ENCODE data around the gene CACNA1C. TPM values are rescaled to one million over a fixed set of nuclear protein-coding genes. Genes with fewer than 3 reads are reported as not detected.

Gene CACNA1C
- total RNA-seq, 4 donors from 2014 or later = 9.7 to 42.1 (median 18.1) TPM

DNA sequence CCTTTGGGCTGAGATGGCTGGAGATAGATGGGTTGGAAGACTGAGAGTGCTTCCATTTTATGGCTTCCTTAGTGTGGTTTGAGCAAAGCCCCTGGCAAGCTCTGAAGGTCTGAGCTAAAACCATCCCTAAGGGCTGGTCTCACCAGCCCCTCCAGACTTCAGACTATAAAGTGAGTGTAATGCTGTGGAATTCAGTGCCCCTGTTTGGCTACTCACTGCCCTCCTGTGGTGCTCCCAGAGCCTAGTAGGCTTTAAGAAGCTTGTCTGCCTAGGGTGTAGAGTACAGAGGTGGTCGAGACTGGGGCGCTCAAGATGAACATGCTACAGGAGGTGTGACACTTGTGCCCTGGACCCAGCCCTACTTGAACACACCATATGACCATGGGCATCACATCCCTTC lies 495.3 kb downstream of the CACNA1C start:
- Histone ChIP-seq H3K4me1 (no peaks in the 10 kb centered on the region), H3K9me3 (peaks cover 0 to 6% (median 0%) of the 10 kb centered on the region in 4 donors), H3K4me3 (no peak overlapping the region), H3K27me3 (no peaks in the 10 kb centered on the region), H3K27ac (no peak overlapping the region), H3K36me3 (no peaks in the 10 kb centered on the region)
- no peak for DNase-seq
- no peak for TF ChIP-seq POLR2A (IDR thresholded peaks at IDR 0.05)
- TF ChIP-seq, protein P1, sequence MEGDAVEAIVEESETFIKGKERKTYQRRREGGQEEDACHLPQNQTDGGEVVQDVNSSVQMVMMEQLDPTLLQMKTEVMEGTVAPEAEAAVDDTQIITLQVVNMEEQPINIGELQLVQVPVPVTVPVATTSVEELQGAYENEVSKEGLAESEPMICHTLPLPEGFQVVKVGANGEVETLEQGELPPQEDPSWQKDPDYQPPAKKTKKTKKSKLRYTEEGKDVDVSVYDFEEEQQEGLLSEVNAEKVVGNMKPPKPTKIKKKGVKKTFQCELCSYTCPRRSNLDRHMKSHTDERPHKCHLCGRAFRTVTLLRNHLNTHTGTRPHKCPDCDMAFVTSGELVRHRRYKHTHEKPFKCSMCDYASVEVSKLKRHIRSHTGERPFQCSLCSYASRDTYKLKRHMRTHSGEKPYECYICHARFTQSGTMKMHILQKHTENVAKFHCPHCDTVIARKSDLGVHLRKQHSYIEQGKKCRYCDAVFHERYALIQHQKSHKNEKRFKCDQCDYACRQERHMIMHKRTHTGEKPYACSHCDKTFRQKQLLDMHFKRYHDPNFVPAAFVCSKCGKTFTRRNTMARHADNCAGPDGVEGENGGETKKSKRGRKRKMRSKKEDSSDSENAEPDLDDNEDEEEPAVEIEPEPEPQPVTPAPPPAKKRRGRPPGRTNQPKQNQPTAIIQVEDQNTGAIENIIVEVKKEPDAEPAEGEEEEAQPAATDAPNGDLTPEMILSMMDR (IDR thresholded peaks at IDR 0.05) = no peak

DNA sequence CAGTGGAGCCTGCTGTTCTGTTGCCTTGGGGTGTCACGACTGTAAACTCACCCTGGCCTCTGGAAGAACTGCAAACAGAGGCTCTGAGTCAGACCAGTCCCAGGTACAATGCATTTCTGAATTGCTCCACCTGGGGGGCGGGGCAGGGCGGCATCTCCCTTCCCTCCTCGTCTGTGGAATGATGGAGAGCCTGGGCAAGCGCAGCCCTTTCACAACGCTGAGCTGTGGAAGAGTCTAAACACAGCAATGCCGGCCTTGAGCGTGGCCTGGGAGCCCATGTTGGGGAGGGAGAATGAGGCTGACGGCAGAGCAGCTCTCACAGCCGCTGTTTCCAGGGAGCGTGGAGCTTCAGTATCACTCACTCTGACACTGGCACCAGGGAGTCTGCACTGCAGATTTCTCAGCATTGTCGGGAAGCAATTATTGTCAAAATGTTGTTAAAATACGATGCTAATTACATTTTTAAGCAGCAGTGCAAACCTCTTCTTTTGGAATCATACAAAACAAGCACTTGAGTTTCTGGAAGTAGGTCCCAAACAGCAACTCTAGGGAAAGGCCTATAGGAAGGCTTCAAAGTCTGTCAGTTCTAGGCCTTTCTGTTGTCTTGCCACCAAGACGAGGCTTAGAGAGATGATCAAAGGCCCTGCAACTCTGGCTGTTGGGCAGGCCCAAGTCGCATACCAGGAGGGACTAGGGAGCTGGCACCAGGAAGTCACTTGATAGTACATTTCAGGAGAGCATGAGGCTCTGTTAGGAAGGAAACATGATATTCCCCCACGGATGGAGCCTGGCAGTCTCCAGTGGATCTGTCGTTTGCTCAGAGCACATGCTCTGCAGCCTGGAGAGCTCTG lies 498.0 kb downstream of the CACNA1C start:
- Histone ChIP-seq H3K4me3 (no peak overlapping the region), H3K27me3 (no peaks in the 10 kb centered on the region), H3K4me1 (no peaks in the 10 kb centered on the region), H3K27ac (peak overlapping the region in 1 of 4 donors; percentile 45), H3K9me3 (peaks cover 0 to 6% (median 0%) of the 10 kb centered on the region in 4 donors), H3K36me3 (no peaks in the 10 kb centered on the region)
- TF ChIP-seq, protein P1 (IDR thresholded peaks at IDR 0.05) = no peak
- no peak for TF ChIP-seq POLR2A (IDR thresholded peaks at IDR 0.05)
- no peak for DNase-seq

DNA sequence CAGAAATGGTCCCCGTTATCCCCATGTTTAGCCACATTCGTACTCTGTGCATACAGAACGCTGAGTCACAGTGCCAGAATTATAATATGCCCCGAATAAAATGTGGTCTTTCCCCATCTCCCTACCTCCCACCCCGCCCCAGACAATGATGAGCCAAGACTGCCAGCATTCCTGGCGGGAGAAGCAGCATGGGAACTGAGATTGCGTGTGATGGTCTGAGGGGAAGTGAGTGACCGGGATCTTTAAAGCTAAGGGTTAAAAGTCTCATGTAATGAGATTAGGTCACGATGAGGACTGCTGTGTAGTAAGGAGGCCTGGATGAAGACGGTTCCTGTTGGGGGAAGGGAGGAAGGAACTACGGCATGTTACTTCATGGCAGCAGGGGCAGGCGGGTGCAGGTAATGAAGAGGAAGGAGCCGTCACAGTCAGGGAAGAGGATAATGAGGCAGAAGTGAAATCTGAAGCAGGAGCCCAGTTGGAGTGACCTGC lies 498.7 kb downstream of the CACNA1C start:
- no peak for DNase-seq
- H3K9me3 ChIP-seq = peaks cover 0 to 2% (median 0%) of the 10 kb centered on the region in 4 donors
- H3K4me1 ChIP-seq = no peaks in the 10 kb centered on the region
- no peak overlapping the region for H3K4me3 ChIP-seq
- H3K27ac ChIP-seq = peak overlapping the region in 1 of 4 donors; percentile 45
- TF ChIP-seq, protein P1 (IDR thresholded peaks at IDR 0.05) = no peak
- no peak for TF ChIP-seq POLR2A (IDR thresholded peaks at IDR 0.05)
- no peaks in the 10 kb centered on the region for H3K36me3 ChIP-seq
- H3K27me3 ChIP-seq = no peaks in the 10 kb centered on the region

DNA sequence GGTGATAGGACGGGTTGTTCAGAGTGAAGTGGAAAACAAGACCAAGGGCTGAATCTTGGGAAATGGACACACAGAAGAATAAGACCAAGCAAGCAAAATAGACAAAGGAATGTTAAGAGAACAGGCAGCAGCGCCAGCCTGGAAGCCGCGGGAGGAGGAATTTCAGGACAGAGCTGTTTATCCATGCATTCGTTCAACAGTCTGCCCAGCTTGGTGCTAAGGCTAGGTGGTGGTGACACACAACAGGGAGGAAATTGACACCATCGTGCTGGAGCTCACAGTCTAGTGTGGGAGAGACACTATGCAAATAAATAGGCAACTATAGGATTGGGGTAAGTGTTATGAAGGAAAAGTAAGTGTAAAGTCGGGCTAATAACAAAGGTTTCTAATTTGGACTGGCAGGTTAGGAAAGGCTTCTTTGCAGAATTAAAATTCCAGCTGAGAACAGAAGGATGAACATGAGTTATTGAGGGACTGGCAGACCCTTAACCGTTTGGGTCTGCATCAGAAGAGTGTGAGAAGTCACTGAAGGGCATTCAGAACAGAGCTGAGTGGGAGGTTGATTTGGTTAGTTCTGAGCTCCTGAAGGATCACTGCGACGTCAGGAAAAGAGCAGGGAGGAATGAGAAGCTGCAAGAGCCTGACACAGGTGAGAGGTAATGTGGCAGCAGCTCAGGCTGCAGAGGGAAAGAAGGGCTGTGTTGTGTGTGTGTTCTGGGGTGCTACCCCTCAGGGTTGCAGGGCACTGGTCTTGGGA lies 499.4 kb downstream of the CACNA1C start:
- no peaks in the 10 kb centered on the region for H3K36me3 ChIP-seq
- no peaks in the 10 kb centered on the region for H3K27me3 ChIP-seq

DNA sequence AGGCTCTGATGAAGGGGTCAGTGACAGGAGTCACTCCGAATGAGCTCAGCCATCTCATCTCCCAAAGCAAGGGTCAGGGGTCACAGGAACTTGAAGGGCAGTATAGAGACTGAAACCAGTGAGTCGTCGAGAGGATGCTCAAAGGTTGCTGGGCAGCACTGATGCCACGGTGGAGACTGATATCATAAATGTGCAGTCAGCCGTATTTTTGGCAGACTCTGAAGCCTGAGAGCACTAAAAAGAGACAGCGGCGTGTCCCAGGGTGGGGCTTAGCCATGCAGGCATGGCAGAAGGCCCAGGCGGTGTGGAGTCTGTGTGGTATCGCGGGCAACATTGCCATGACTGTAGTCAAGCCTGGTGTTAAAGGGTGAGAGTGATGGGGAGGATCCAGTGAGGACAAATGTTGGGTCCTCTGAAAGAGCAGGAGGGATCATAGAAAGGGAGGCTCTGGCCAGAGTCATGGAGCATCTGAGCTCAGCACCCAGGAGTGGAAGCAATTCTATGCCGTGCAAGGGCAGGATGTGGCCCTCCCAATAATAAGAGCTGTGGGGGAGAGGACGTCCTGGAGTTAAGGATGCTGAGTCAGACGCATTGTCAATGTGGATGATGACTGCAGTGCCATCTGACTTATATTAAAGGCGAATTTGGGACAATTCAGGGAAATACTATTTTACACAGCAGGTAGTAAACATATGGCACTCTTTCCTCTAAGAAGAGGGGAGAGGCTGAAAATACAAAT lies 500.8 kb downstream of the CACNA1C start:
- Histone ChIP-seq H3K4me1 (no peaks in the 10 kb centered on the region), H3K4me3 (no peak overlapping the region), H3K27ac (no peak overlapping the region), H3K27me3 (no peaks in the 10 kb centered on the region), H3K36me3 (no peaks in the 10 kb centered on the region), H3K9me3 (no peaks in the 10 kb centered on the region)
- TF ChIP-seq, protein P1 (IDR thresholded peaks at IDR 0.05) = no peak
- TF ChIP-seq POLR2A (IDR thresholded peaks at IDR 0.05) = no peak
- no peak for DNase-seq

More for the DNA sequence above, 499.4 kb downstream of the CACNA1C start:
- TF ChIP-seq, protein P1 (IDR thresholded peaks at IDR 0.05) = no peak
- TF ChIP-seq POLR2A (IDR thresholded peaks at IDR 0.05) = no peak
- Histone ChIP-seq H3K4me3 (no peak overlapping the region), H3K27ac (no peak overlapping the region), H3K4me1 (no peaks in the 10 kb centered on the region), H3K9me3 (no peaks in the 10 kb centered on the region)
- DNase-seq = no peak
